IMR-90 (cell line): ENCODE results near the gene MICU1. TPM values are rescaled to one million over a fixed set of nuclear protein-coding genes. Genes with fewer than 3 reads are reported as not detected.

Source experiments
- ATAC-seq: fragments of 200-7000 bp; cut with Tn5 transposase; 2 replicates; pipeline ENCODE4 v1.9.1; 2020; ENCODE audit warnings: low read depth, mild to moderate bottlenecking, moderate library complexity
- BruUV-seq: library from RNA; stranded (reverse); fragments of 400-500 nt; replicated peaks from 2 replicates; lab custom pipeline; 2021; lab: Mats Ljungman, UMichigan
- CTCF ChIA-PET: fragments of 300-600 bp; formaldehyde crosslinking; extraction: SDS; loops from one replicate; lab custom pipeline; 2021; ENCODE audit warnings: antibody characterized with exemption; lab: Yijun Ruan, JAX
- POLR2A ChIA-PET: fragments of 300-600 bp; sonication (Branson Sonifier 250); formaldehyde crosslinking; loops from one replicate; lab custom pipeline; 2022; ENCODE audit warnings: antibody characterized with exemption; ENCODE audit not compliant: unreplicated experiment; lab: Charles Lee
- DNase-seq: peaks from one replicate; pipeline ENCODE4 v3.0.0; 2013
- H2AFZ ChIP-seq: replicated peaks from 2 replicates; pipeline ENCODE3; 2013; ENCODE audit warnings: low read length, mild to moderate bottlenecking; ENCODE audit not compliant: poor library complexity
- H2AK5ac ChIP-seq: 2 replicates; pipeline ENCODE4 v1.6.1; 2013; ENCODE audit warnings: low read depth, low read length, inconsistent platforms
- H2AK9ac ChIP-seq: replicated peaks from 2 replicates; pipeline ENCODE3; 2013; ENCODE audit warnings: mild to moderate bottlenecking, low read depth, low read length, moderate library complexity; ENCODE audit not compliant: poor library complexity
- H2BK120ac ChIP-seq: 2 replicates; pipeline ENCODE4 v1.6.1; 2013; ENCODE audit warnings: low read depth, low read length, inconsistent platforms
- H2BK15ac ChIP-seq: 3 replicates; pipeline ENCODE4 v1.6.1; 2013; ENCODE audit warnings: low read depth, low read length, inconsistent platforms
- H2BK20ac ChIP-seq: 2 replicates; pipeline ENCODE4 v1.6.1; 2013; ENCODE audit warnings: low read depth, mild to moderate bottlenecking, inconsistent platforms, low read length, moderate library complexity
- H2BK5ac ChIP-seq: 2 replicates; pipeline ENCODE4 v1.6.1; 2013; ENCODE audit warnings: mild to moderate bottlenecking, low read depth, low read length, inconsistent platforms; ENCODE audit not compliant: poor library complexity, severe bottlenecking
- H3K14ac ChIP-seq: replicated peaks from 2 replicates; pipeline ENCODE4 v1.6.1; 2013; ENCODE audit warnings: low read depth, low read length, inconsistent platforms
- H3K18ac ChIP-seq: 2 replicates; pipeline ENCODE4 v1.6.1; 2013; ENCODE audit warnings: low read depth, low read length, control low read depth
- H3K23ac ChIP-seq: 2 replicates; pipeline ENCODE4 v1.6.1; 2013; ENCODE audit warnings: low read depth, low read length, inconsistent platforms
- H3K27ac ChIP-seq: 2 replicates; pipeline ENCODE4 v1.5.1; 2013; ENCODE audit warnings: mild to moderate bottlenecking, control low read depth, low read length; ENCODE audit not compliant: insufficient read depth
- H3K27me3 ChIP-seq: 2 replicates; pipeline ENCODE4 v1.6.1; 2013; ENCODE audit warnings: low read length; ENCODE audit not compliant: control insufficient read depth, insufficient read depth
- H3K36me3 ChIP-seq: 2 replicates; pipeline ENCODE4 v1.6.1; 2013; ENCODE audit warnings: low read length, mixed read lengths; ENCODE audit not compliant: control insufficient read depth, insufficient read depth
- H3K4ac ChIP-seq: 2 replicates; pipeline ENCODE4 v1.6.1; 2013; ENCODE audit warnings: low read depth, low read length, inconsistent platforms
- H3K4me1 ChIP-seq: 2 replicates; pipeline ENCODE4 v1.6.1; 2013; ENCODE audit warnings: low read length, mixed read lengths; ENCODE audit not compliant: control insufficient read depth, insufficient read depth
- H3K4me2 ChIP-seq: 2 replicates; pipeline ENCODE4 v1.6.1; 2013; ENCODE audit warnings: low read depth, mild to moderate bottlenecking, control low read depth, low read length, moderate library complexity
- H3K4me3 ChIP-seq: 2 replicates; pipeline ENCODE4 v1.5.1; 2013; ENCODE audit warnings: low read depth, mild to moderate bottlenecking, control low read depth, low read length, moderate library complexity; ENCODE audit not compliant: insufficient read depth
- H3K56ac ChIP-seq: 2 replicates; pipeline ENCODE4 v1.6.1; 2013; ENCODE audit warnings: low read length, inconsistent platforms; ENCODE audit not compliant: insufficient read depth; ENCODE audit errors: extremely low read depth
- H3K79me1 ChIP-seq, 2 experiments: 2 replicates each; pipeline ENCODE4 v1.6.1; 2013; ENCODE audit warnings: low read length in 2 of 2, inconsistent platforms in 1 of 2, low read depth in 1 of 2
- H3K9ac ChIP-seq: 2 replicates; pipeline ENCODE4 v1.6.1; 2013; ENCODE audit warnings: low read depth, low read length, control low read depth
- H3K9me1 ChIP-seq: 2 replicates; pipeline ENCODE4 v1.6.1; 2013; ENCODE audit warnings: low read length, inconsistent platforms; ENCODE audit not compliant: insufficient read depth
- H3K9me3 ChIP-seq: 2 replicates; pipeline ENCODE4 v1.6.1; 2013; ENCODE audit warnings: low read length; ENCODE audit not compliant: control insufficient read depth, insufficient read depth
- H4K20me1 ChIP-seq: 2 replicates; pipeline ENCODE4 v1.6.1; 2013; ENCODE audit warnings: low read length, inconsistent platforms; ENCODE audit not compliant: insufficient read depth
- H4K5ac ChIP-seq: 2 replicates; pipeline ENCODE4 v1.6.1; 2013; ENCODE audit warnings: mild to moderate bottlenecking, low read depth, low read length, control low read depth
- H4K8ac ChIP-seq, 2 experiments: 2 replicates each; pipeline ENCODE4 v1.6.1; 2013; ENCODE audit warnings: low read depth in 2 of 2, low read length in 2 of 2, control low read depth in 1 of 2, inconsistent platforms in 1 of 2
- H4K91ac ChIP-seq: 2 replicates; pipeline ENCODE4 v1.6.1; 2013; ENCODE audit warnings: low read depth, low read length, inconsistent platforms; ENCODE audit not compliant: insufficient read depth
- MAZ ChIP-seq: IDR thresholded peaks from 2 replicates; pipeline ENCODE4 v1.6.1; 2012; ENCODE audit warnings: low read depth, mild to moderate bottlenecking, low read length, improper control_type of control experiment, moderate library complexity, borderline replicate concordance
- RAD21 ChIP-seq: IDR thresholded peaks from 2 replicates; pipeline ENCODE4 v1.6.1; 2012; ENCODE audit warnings: low read length, improper control_type of control experiment
- WGBS, 2 experiments: methylation state at CpG; one replicate each; pipeline versions ENCODE4 v1.1.5 to v1.1.7; 2013; ENCODE audit warnings: missing lambda C conversion rate in 2 of 2; ENCODE audit not compliant: insufficient read length in 1 of 2; ENCODE audit errors: extremely low coverage in 2 of 2; 5-methylcytosine and 5-hydroxymethylcytosine counted together
- dilution Hi-C: fragments of 300-500 bp; cut with HindIII; formaldehyde crosslinking; loops from one replicate; pipeline ENCODE4 v1.14.3; 2018; ENCODE audit warnings: low sequenced_read_pairs; ENCODE audit not compliant: unreplicated experiment
- in situ Hi-C: fragments of 300-500 bp; cut with MboI; formaldehyde crosslinking; loops from 3 replicates; pipeline ENCODE4 v1.14.3; 2019; ENCODE audit warnings: low sequenced_read_pairs, inconsistent platforms, mixed read lengths
- intact Hi-C: fragments of 100-400 bp; cut with micrococcal nuclease; formaldehyde crosslinking; loops from 2 replicates; pipeline ENCODE4 v1.10.0; 2022
- polyA plus RNA-seq, 3 experiments: library from polyadenylated mRNA; depleted of rRNA; stranded (reverse); fragments of >200 nt; gene quantifications; 2 replicates each; pipeline ENCODE4 v1.2.3, GENCODE V29; 2012; ENCODE audit warnings: low replicate concordance in 1 of 3
- total RNA-seq: library from RNA; depleted of rRNA; stranded (reverse); fragments of >200 nt; gene quantifications from 2 replicates; pipeline ENCODE4 v1.2.3, GENCODE V29; 2012
- TF ChIP-seq, protein P1 (sequence below): fragments of 150-350 bp; IDR thresholded peaks from 2 replicates; pipeline ENCODE4 v1.6.1; 2017; ENCODE audit warnings: mild to moderate bottlenecking, antibody characterized with exemption, low read length, low read depth

The MICU1 gene
- total and polyA plus RNA-seq, 2 of the 4 experiments (the other 2 are of a cell fraction) = 43.6 to 44.7 TPM

DNA sequence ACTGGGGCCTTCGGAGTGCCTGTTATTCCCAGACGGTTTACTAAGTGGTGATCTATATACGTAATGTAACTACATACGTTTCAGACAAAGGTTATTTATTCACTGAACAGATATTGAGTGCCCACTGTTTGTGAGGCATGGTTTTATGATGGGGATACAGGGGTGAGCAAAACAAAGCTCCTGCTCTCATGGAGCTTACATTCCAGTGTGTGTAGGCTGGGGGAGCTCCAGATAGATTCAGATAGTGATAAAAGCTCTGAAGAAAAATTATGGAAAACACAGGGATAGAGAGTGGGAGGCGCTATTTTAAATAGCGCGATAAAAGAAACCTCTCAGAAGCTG lies 270.7 kb downstream of the MICU1 start:
- ChIA-PET POLR2A (no interaction called here), CTCF (interaction anchor here (0.6 to 1.2 kb wide), 2 partner anchors 9 to 212 kb away, joined by 4 to 5 read pairs; no protein-coding TSS in a partner anchor)
- dilution Hi-C loops = no loop called here
- Histone ChIP-seq H3K36me3 (peaks cover 1% of the 10 kb centered on the region), H4K20me1 (peaks cover 29% of the 10 kb centered on the region; the same call in 1 of the 2 replicates), H3K9me1 (0 out of 2 replicates have a peak, but pooled peaks cover 6% of the 10 kb centered on the region), H2BK20ac (no peak overlapping the region; the same call in 1 of the 2 replicates), H3K56ac (0 out of 2 replicates have a peak overlapping the region, but pooled peaks have one; percentile 22), H4K91ac (peak overlapping the region; percentile 67), H3K27ac (peak overlapping the region; percentile 5; the same call in 1 of the 2 replicates), H2AK9ac (peak overlapping the region; percentile 99), H3K4ac (peak overlapping the region; percentile 83), H2BK120ac (peak overlapping the region; percentile 36; the same call in 1 of the 2 replicates), H3K9ac (peak overlapping the region; percentile 32), H2AFZ (peak overlapping the region; percentile 100), H4K5ac (peak overlapping the region; percentile 84), H3K9me3 (no peaks in the 10 kb centered on the region), H3K14ac (peak overlapping the region; percentile 91), H3K23ac (no peak overlapping the region; the same call in 1 of the 2 replicates), H2BK15ac (peak overlapping the region; percentile 63; the same call in 2 of the 3 replicates), H4K8ac (peak overlapping the region; percentile 72 to 97), H2BK5ac (peak overlapping the region; percentile 35), H3K4me3 (peak overlapping the region; percentile 82), H3K4me2 (peak overlapping the region; percentile 81), H3K79me1 (peaks cover 18 to 48% of the 10 kb centered on the region in 2 experiments), H3K18ac (peak overlapping the region; percentile 12; the same call in 1 of the 2 replicates), H3K27me3 (no peaks in the 10 kb centered on the region), H2AK5ac (peak overlapping the region; percentile 16; the same call in 1 of the 2 replicates), H3K4me1 (peaks cover 6% of the 10 kb centered on the region)
- ATAC-seq (no peak), DNase-seq (no peak)
- intact Hi-C loops = no loop called here
- TF ChIP-seq, protein P1, sequence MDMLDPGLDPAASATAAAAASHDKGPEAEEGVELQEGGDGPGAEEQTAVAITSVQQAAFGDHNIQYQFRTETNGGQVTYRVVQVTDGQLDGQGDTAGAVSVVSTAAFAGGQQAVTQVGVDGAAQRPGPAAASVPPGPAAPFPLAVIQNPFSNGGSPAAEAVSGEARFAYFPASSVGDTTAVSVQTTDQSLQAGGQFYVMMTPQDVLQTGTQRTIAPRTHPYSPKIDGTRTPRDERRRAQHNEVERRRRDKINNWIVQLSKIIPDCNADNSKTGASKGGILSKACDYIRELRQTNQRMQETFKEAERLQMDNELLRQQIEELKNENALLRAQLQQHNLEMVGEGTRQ = no peak
- no peak for TF ChIP-seq RAD21
- TF ChIP-seq MAZ = no peak
- WGBS, 2 experiments = 20% methylated on average over 1 of the region's 7 CpGs; no CpG with 5 or more reads in 1 of the 2 experiments
- in situ Hi-C loops = no loop called here
- BruUV-seq = no TSS peak
